ENCODE measurements around the gene OR6Q1.

Gene OR6Q1

DNA sequence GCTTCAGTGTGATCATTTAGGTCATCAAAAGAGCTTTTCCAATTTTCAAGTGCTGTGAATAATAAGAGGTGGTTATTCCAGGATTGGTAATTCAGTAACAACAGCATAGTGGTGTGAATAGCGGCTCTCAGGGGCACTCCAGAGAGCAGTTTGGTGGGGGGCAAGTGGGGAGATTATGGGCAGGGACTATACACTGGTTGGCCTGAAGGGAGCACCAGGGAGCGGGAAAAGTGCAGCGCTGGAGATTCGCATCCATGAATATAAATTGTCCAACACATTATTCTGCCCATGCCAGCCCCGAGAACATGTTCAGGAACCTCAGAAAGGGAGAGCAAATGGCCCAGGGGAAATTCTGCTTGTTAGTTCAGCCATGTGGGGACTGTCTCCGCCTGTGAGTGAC, 37.9 kb downstream of the OR6Q1 start:
- Mint-ChIP-seq H3K4me3 (no peak overlapping the region), H3K9me3 (peaks cover 3 to 4% of the 10 kb centered on the region in 2 donors), H3K36me3 (no peaks in the 10 kb centered on the region), H3K4me1 (no peaks in the 10 kb centered on the region), H3K27me3 (peaks cover 1 to 17% of the 10 kb centered on the region in 2 donors), H3K27ac (no peak overlapping the region)
- DNase-seq (no peak), ATAC-seq (replicated peaks) (no peak)

DNA sequence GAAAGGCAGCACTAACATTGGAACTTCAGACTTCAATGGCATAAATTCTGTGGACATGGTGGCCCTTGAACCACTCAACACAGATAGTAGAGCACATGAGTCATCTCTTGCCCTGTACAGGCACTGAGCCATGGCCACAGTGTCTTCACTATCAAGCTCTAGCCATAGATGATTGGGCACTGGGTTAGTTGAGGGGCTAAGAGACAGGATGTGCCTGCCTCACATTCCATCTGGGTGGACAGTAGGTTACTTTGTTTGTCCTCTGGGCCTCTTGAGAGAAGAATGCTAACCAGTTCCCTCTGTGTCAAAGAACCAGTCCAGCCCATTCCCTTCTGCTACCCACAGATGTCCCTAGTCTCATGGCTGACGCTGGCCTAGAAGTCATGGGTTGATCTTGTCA, 39.8 kb downstream of the OR6Q1 start:
- peaks cover 7% of the 10 kb centered on the region in 2 donors for H3K27me3 Mint-ChIP-seq
- H3K36me3 Mint-ChIP-seq, result no peaks in the 10 kb centered on the region
- H3K9me3 Mint-ChIP-seq, result peaks cover 4 to 5% of the 10 kb centered on the region in 2 donors
- H3K27ac Mint-ChIP-seq, result no peak overlapping the region
- DNase-seq (no peak), ATAC-seq (replicated peaks) (peak in 1 of 2 donors; percentile 38)
- no peak overlapping the region for H3K4me3 Mint-ChIP-seq
- H3K4me1 Mint-ChIP-seq, result no peaks in the 10 kb centered on the region

DNA sequence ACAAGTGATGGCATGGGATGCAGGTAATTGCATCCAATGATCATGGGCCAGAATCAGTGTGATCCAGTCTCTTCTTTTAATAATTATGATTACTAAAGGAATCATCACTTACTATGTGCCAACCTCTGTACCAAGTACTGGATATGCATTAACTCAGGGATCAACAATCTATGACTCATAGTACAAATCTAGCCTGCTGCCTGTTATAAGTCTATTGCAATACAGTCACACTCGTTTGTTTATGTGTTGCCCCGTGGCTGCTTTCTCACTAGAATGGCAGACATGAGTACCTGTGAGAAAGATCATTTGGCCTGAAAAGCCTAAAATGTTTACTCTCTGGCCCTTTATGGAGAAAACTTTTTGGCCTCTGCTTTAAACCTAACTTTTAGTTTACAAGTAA, 45.0 kb downstream of the OR6Q1 start:
- H3K9me3 Mint-ChIP-seq, result peaks cover 0 to 3% of the 10 kb centered on the region in 2 donors
- H3K27ac Mint-ChIP-seq, result no peak overlapping the region
- H3K4me3 Mint-ChIP-seq, result no peak overlapping the region
- DNase-seq (no peak), ATAC-seq (replicated peaks) (no peak)
- no peaks in the 10 kb centered on the region for H3K4me1 Mint-ChIP-seq
- peaks cover 0 to 7% of the 10 kb centered on the region in 2 donors for H3K27me3 Mint-ChIP-seq
- H3K36me3 Mint-ChIP-seq, result no peaks in the 10 kb centered on the region
